ENCODE measurements around the gene NRP1. TPM values are rescaled to one million over a fixed set of nuclear protein-coding genes. Genes with fewer than 3 reads are reported as not detected.

Gene NRP1
- total RNA-seq, 4 donors from 2014 or later: 17.7 to 47.0 (median 21.0) TPM

DNA sequence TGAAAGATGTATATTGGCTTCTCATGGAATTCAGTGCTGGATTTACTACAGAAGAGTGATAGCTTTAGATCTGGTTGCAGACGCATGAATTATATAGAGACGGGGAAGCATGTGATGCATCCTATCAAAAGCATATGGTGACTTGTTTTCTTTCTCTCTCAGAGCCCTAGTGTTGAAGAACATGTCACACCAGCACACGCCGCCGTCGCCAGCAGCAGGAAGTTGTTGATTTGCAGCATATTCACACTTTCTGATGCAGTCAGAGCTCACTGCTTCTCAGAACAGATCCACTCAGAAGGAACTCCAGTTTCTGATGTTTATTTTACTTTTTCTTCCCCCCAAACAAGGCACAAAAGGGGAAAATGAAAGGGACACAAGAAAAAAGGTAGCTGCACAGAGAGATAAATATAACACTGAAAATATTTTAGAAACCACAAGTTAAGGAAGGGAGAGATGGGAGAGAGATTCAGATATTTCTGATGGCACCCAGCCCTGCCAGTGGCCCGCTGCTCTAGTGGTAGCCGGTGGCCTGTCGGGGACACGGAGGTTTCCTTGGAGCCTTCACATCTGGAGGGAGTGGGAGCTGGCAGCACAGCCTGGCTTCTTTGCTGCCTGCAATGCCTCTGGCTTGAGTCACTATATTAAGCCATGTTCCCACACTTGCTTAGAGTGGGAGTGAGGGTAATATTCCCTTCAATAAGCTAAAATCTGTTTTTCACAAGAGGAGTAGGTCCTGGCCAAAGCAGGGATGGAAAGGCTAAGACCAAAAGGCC lies 123.2 kb downstream of the NRP1 start:
- no peak for DNase-seq

DNA sequence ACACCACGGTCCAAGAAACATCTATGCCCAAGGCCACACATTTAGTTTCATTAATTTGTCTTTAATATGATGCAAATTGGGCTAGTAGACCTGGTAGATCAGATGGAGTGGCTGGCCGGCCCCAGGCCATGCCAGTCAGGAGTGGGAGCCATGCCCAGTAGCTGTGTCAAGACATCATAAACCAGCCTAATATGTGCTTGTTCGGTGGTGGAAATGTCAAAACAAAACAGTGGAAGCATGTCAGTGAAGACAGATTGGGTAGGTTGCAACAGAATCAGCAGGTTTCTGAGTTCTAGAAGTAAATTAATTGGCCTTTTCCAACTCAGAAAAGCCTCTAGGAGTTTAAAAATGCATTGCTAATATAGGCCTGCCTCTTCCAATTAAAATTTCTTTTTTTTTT lies 124.7 kb downstream of the NRP1 start:
- Histone ChIP-seq H3K36me3 (peaks cover 0 to 42% (median 0%) of the 10 kb centered on the region in 3 donors), H3K27ac (no peak overlapping the region), H3K27me3 (no peaks in the 10 kb centered on the region), H3K9me3 (no peaks in the 10 kb centered on the region), H3K4me3 (no peak overlapping the region), H3K4me1 (no peaks in the 10 kb centered on the region)
- TF ChIP-seq, protein P1, sequence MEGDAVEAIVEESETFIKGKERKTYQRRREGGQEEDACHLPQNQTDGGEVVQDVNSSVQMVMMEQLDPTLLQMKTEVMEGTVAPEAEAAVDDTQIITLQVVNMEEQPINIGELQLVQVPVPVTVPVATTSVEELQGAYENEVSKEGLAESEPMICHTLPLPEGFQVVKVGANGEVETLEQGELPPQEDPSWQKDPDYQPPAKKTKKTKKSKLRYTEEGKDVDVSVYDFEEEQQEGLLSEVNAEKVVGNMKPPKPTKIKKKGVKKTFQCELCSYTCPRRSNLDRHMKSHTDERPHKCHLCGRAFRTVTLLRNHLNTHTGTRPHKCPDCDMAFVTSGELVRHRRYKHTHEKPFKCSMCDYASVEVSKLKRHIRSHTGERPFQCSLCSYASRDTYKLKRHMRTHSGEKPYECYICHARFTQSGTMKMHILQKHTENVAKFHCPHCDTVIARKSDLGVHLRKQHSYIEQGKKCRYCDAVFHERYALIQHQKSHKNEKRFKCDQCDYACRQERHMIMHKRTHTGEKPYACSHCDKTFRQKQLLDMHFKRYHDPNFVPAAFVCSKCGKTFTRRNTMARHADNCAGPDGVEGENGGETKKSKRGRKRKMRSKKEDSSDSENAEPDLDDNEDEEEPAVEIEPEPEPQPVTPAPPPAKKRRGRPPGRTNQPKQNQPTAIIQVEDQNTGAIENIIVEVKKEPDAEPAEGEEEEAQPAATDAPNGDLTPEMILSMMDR (IDR thresholded peaks at IDR 0.05): no peak
- no peak for TF ChIP-seq POLR2A (IDR thresholded peaks at IDR 0.05)
- DNase-seq: no peak

More for the DNA sequence above, 123.2 kb downstream of the NRP1 start:
- no peaks in the 10 kb centered on the region for H3K27me3 ChIP-seq
- no peak overlapping the region for H3K4me3 ChIP-seq
- TF ChIP-seq, protein P1 (IDR thresholded peaks at IDR 0.05): no peak
- no peak for TF ChIP-seq POLR2A (IDR thresholded peaks at IDR 0.05)
- no peaks in the 10 kb centered on the region for H3K9me3 ChIP-seq
- peak overlapping the region in 1 of 4 donors; percentile 2 for H3K27ac ChIP-seq
- no peaks in the 10 kb centered on the region for H3K4me1 ChIP-seq
- peaks cover 0 to 30% (median 0%) of the 10 kb centered on the region in 3 donors for H3K36me3 ChIP-seq

DNA sequence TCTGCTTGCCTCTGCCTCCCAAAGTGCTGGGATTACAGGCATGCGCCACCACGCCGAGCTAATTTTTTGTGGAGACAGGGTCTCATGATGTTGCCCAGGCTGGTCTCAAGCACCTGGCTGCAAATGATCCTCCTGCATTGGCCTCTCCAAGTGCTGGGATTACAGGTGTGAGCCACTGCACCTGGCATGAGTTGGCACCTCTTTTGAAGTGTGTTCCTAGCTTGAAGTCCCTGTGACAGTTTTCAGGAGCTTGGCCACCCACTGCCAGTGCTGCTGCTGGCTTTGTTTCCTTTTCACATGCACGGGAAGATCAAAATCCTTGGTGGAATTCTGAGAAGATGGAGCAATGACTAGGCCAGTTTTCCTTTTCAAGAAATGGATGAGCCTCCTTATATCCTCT lies 126.3 kb downstream of the NRP1 start:
- DNase-seq: no peak
- no peak overlapping the region for H3K27ac ChIP-seq
- H3K27me3 ChIP-seq: no peaks in the 10 kb centered on the region
- no peaks in the 10 kb centered on the region for H3K9me3 ChIP-seq
- H3K4me1 ChIP-seq: no peaks in the 10 kb centered on the region
- peaks cover 0 to 38% (median 0%) of the 10 kb centered on the region in 3 donors for H3K36me3 ChIP-seq
- TF ChIP-seq, protein P1 (IDR thresholded peaks at IDR 0.05): no peak
- no peak for TF ChIP-seq POLR2A (IDR thresholded peaks at IDR 0.05)
- no peak overlapping the region for H3K4me3 ChIP-seq

DNA sequence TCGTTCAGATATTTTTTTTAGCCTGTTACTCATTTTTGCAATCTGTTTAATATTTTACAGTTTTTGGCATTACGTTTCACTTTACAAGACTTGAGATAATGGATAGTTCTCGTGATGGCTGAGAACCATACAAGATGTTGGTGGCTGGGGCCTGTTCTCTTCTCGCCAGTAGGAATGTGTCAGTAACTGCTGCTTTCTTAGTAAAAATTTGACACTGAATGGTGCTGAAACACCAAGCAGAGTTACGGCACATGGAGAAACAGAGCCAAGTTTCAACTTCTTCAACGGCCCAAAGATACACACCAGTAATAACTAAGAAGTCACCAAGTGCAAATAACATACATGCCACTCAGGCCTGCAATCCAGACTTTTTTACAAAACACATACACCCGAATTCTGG lies 130.4 kb downstream of the NRP1 start:
- peaks cover 0 to 34% (median 0%) of the 10 kb centered on the region in 3 donors for H3K36me3 ChIP-seq
- H3K4me3 ChIP-seq: no peak overlapping the region
- TF ChIP-seq, protein P1 (IDR thresholded peaks at IDR 0.05): no peak
- no peak for TF ChIP-seq POLR2A (IDR thresholded peaks at IDR 0.05)
- no peaks in the 10 kb centered on the region for H3K9me3 ChIP-seq
- H3K4me1 ChIP-seq: no peaks in the 10 kb centered on the region
- H3K27me3 ChIP-seq: no peaks in the 10 kb centered on the region
- no peak overlapping the region for H3K27ac ChIP-seq
- DNase-seq: no peak

DNA sequence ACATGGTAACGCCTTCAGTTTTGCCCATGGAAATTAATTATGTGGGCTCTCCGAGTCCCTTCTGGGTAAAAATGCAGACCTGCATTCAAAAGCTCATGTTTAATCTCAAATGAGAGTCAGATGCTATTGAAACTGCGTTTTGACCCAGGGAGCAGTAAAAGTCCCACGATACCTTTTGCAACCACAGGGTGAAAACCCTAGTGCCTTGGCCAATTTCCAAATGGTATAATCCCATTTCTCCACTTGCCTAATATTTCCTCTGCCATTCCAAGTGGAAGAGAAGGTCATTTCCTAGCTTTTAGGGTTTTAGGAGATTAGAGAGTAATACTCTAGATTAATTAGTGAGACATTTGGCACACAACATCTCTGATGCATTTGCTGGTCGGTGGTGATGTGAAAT lies 132.5 kb downstream of the NRP1 start:
- no peak overlapping the region for H3K4me3 ChIP-seq
- no peak for TF ChIP-seq POLR2A (IDR thresholded peaks at IDR 0.05)
- TF ChIP-seq, protein P1 (IDR thresholded peaks at IDR 0.05): no peak
- H3K9me3 ChIP-seq: no peaks in the 10 kb centered on the region
- no peak overlapping the region for H3K27ac ChIP-seq
- H3K27me3 ChIP-seq: no peaks in the 10 kb centered on the region
- H3K4me1 ChIP-seq: peaks cover 0 to 3% (median 0%) of the 10 kb centered on the region in 4 donors
- H3K36me3 ChIP-seq: peaks cover 0 to 25% (median 0%) of the 10 kb centered on the region in 3 donors
- DNase-seq: no peak

Measured in Peyer's patch (tissue), 4 donors.